ENCODE results near the gene PPT2. TPM values are rescaled to one million over a fixed set of nuclear protein-coding genes. Genes with fewer than 3 reads are reported as not detected.

Gene PPT2
- total and polyA plus RNA-seq, 2 of the 13 experiments (the other 11 are each of a cell fraction or from before 2014, with no cell fraction given), result 39.2 to 61.8 TPM

DNA sequence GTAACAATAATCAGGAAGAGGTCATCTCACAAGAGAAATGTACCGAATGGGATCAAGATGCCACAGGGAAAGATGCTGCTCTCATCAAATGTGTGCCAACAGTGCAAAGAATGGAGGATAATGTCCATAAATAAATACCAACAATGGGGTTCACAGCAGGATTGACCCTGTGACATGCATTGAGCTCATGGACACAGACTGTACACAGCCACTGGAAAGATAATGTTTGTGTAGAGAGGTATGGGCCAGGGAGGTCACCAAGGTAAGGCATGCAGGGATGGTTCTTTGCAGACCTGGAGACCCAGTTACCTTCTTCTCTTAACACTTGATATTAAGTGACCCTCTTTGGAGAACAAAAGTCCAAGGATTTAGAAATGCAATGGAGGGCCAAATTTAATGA, 20.5 kb downstream of the PPT2 start (continued):
- TF ChIP-seq FOXA1 (IDR thresholded peaks at IDR 0.05) (no peak), FOXA1 (CRISPR knock-in tag; IDR thresholded peaks at IDR 0.05) (no peak), ZNF629 (CRISPR knock-in tag; conservative IDR thresholded peaks at IDR 0.05) (no peak), TBL1XR1 (IDR thresholded peaks at IDR 0.05; ENCODE audit: borderline replicate concordance, low read length, partially characterized antibody) (no peak), MAFK (conservative IDR thresholded peaks at IDR 0.05 in 1 of 2, IDR thresholded peaks at IDR 0.05 in 1 of 2; ENCODE audit: low read length in 2 of 2) (no peak), NFIC (IDR thresholded peaks at IDR 0.05; ENCODE audit: low read length) (no peak), ZFP1 (CRISPR knock-in tag; IDR thresholded peaks at IDR 0.05) (no peak), ZNF557 (CRISPR knock-in tag; IDR thresholded peaks at IDR 0.05) (no peak), ZNF17 (CRISPR knock-in tag; IDR thresholded peaks at IDR 0.05) (no peak), ZKSCAN8 (CRISPR knock-in tag; IDR thresholded peaks at IDR 0.05; ENCODE audit: borderline replicate concordance) (no peak), ZNF354B (CRISPR knock-in tag; IDR thresholded peaks at IDR 0.05) (no peak)
- TF ChIP-seq, protein P1, sequence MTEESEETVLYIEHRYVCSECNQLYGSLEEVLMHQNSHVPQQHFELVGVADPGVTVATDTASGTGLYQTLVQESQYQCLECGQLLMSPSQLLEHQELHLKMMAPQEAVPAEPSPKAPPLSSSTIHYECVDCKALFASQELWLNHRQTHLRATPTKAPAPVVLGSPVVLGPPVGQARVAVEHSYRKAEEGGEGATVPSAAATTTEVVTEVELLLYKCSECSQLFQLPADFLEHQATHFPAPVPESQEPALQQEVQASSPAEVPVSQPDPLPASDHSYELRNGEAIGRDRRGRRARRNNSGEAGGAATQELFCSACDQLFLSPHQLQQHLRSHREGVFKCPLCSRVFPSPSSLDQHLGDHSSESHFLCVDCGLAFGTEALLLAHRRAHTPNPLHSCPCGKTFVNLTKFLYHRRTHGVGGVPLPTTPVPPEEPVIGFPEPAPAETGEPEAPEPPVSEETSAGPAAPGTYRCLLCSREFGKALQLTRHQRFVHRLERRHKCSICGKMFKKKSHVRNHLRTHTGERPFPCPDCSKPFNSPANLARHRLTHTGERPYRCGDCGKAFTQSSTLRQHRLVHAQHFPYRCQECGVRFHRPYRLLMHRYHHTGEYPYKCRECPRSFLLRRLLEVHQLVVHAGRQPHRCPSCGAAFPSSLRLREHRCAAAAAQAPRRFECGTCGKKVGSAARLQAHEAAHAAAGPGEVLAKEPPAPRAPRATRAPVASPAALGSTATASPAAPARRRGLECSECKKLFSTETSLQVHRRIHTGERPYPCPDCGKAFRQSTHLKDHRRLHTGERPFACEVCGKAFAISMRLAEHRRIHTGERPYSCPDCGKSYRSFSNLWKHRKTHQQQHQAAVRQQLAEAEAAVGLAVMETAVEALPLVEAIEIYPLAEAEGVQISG (CRISPR knock-in tag; IDR thresholded peaks at IDR 0.05), result no peak
- TF ChIP-seq, protein P2, sequence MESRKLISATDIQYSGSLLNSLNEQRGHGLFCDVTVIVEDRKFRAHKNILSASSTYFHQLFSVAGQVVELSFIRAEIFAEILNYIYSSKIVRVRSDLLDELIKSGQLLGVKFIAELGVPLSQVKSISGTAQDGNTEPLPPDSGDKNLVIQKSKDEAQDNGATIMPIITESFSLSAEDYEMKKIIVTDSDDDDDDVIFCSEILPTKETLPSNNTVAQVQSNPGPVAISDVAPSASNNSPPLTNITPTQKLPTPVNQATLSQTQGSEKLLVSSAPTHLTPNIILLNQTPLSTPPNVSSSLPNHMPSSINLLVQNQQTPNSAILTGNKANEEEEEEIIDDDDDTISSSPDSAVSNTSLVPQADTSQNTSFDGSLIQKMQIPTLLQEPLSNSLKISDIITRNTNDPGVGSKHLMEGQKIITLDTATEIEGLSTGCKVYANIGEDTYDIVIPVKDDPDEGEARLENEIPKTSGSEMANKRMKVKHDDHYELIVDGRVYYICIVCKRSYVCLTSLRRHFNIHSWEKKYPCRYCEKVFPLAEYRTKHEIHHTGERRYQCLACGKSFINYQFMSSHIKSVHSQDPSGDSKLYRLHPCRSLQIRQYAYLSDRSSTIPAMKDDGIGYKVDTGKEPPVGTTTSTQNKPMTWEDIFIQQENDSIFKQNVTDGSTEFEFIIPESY (CRISPR knock-in tag; IDR thresholded peaks at IDR 0.05), result no peak
- TF ChIP-seq, protein P3, sequence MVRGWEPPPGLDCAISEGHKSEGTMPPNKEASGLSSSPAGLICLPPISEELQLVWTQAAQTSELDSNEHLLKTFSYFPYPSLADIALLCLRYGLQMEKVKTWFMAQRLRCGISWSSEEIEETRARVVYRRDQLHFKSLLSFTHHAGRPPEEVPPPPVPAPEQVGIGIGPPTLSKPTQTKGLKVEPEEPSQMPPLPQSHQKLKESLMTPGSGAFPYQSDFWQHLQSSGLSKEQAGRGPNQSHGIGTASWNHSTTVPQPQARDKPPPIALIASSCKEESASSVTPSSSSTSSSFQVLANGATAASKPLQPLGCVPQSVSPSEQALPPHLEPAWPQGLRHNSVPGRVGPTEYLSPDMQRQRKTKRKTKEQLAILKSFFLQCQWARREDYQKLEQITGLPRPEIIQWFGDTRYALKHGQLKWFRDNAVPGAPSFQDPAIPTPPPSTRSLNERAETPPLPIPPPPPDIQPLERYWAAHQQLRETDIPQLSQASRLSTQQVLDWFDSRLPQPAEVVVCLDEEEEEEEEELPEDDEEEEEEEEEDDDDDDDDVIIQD (CRISPR knock-in tag; IDR thresholded peaks at IDR 0.05; ENCODE audit: low read depth), result no peak
- TF ChIP-seq, protein P4, sequence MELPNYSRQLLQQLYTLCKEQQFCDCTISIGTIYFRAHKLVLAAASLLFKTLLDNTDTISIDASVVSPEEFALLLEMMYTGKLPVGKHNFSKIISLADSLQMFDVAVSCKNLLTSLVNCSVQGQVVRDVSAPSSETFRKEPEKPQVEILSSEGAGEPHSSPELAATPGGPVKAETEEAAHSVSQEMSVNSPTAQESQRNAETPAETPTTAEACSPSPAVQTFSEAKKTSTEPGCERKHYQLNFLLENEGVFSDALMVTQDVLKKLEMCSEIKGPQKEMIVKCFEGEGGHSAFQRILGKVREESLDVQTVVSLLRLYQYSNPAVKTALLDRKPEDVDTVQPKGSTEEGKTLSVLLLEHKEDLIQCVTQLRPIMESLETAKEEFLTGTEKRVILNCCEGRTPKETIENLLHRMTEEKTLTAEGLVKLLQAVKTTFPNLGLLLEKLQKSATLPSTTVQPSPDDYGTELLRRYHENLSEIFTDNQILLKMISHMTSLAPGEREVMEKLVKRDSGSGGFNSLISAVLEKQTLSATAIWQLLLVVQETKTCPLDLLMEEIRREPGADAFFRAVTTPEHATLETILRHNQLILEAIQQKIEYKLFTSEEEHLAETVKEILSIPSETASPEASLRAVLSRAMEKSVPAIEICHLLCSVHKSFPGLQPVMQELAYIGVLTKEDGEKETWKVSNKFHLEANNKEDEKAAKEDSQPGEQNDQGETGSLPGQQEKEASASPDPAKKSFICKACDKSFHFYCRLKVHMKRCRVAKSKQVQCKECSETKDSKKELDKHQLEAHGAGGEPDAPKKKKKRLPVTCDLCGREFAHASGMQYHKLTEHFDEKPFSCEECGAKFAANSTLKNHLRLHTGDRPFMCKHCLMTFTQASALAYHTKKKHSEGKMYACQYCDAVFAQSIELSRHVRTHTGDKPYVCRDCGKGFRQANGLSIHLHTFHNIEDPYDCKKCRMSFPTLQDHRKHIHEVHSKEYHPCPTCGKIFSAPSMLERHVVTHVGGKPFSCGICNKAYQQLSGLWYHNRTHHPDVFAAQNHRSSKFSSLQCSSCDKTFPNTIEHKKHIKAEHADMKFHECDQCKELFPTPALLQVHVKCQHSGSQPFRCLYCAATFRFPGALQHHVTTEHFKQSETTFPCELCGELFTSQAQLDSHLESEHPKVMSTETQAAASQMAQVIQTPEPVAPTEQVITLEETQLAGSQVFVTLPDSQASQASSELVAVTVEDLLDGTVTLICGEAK (IDR thresholded peaks at IDR 0.05), result no peak
- TF ChIP-seq, protein P4 (CRISPR knock-in tag; IDR thresholded peaks at IDR 0.05), result no peak
